Right cardiac atrium (tissue), 5 donors: ENCODE data around the gene SDK1. TPM values are rescaled to one million over a fixed set of nuclear protein-coding genes. Genes with fewer than 3 reads are reported as not detected.

Source experiments
- ATAC-seq, 2 donors: fragments of 200-7000 bp; cut with Tn5 transposase; one replicate each; pipeline versions ENCODE4 v1.8.0 to v1.9.1; 2020; ENCODE audit warnings: moderate library complexity in 2 of 2, mild to moderate bottlenecking in 1 of 2
- DNase-seq, 3 donors: peaks; one replicate each; pipeline ENCODE4 v3.0.0-alpha.2; 2020
- H3K27ac ChIP-seq: one replicate; pipeline ENCODE4 v1.5.1; 2013; ENCODE audit warnings: mild to moderate bottlenecking, low read length, control low read depth, moderate library complexity
- H3K27me3 ChIP-seq: one replicate; pipeline ENCODE4 v1.6.1; 2013; ENCODE audit not compliant: control insufficient read depth, insufficient read depth
- H3K4me1 ChIP-seq: one replicate; pipeline ENCODE4 v1.6.1; 2013; ENCODE audit warnings: low read length; ENCODE audit not compliant: control insufficient read depth, insufficient read depth
- H3K4me3 ChIP-seq: one replicate; pipeline ENCODE4 v1.5.1; 2013; ENCODE audit warnings: low read length, control low read depth
- H3K9me3 ChIP-seq: one replicate; pipeline ENCODE4 v1.6.1; 2013; ENCODE audit warnings: low read length; ENCODE audit not compliant: control insufficient read depth
- WGBS: extraction: QIAGEN DNeasy Blood & Tissue Kit; methylation state at CpG from one replicate; pipeline ENCODE4 v1.1.7; 2013; 5-methylcytosine and 5-hydroxymethylcytosine counted together
- intact Hi-C, 4 donors: fragments of 100-400 bp; cut with DNase I; formaldehyde crosslinking; loops; one replicate each; pipeline versions ENCODE4 v1.11.0 to v1.14.0; 2022 to 2023
- polyA plus RNA-seq: library from polyadenylated mRNA; stranded (reverse); fragments of 200-250 nt; gene quantifications from one replicate; pipeline ENCODE4 v1.2.3, GENCODE V29; 2013
- total RNA-seq, 4 donors: library from RNA; stranded (reverse); fragmentation: NEBNext Ultra II Directional; extraction: Animal tissue kit (Norgen Biotek cat#: 25700); gene quantifications; one replicate each; pipeline ENCODE4 v1.2.1, GENCODE V29; 2021
- donor health status: healthy with polysubstance abuse.
- donor health status: DM: no; HTN: yes; CAD: no.
- donor health status: DM: no; HTN: no; CAD: no.
- donor health status: DM: no; HTN: yes; CAD: no; lungs with severe emphysema.
- donor health status: DM: yes; HTN: yes; CAD: no.

The SDK1 gene
- total and polyA plus RNA-seq, 5 donors: 0.97 to 3.2 (median 2.4) TPM

- Histone ChIP-seq H3K4me1 (no peaks in the 10 kb centered on the region), H3K27me3 (no peaks in the 10 kb centered on the region), H3K4me3 (no peak overlapping the region), H3K9me3 (no peaks in the 10 kb centered on the region), H3K27ac (no peak overlapping the region)
- DNase-seq: no peak
- intact Hi-C loops: no loop called here
- WGBS: 64% methylated on average over 4 of the region's 4 CpGs
- ATAC-seq: no peak
These were observed 247.8 kb downstream of the SDK1 start for GRCh38 chr7:3548815-3549214.

- Histone ChIP-seq H3K4me1 (no peaks in the 10 kb centered on the region), H3K4me3 (no peak overlapping the region), H3K27ac (no peak overlapping the region), H3K9me3 (no peaks in the 10 kb centered on the region), H3K27me3 (no peaks in the 10 kb centered on the region)
- intact Hi-C loops: no loop called here
- DNase-seq: no peak
- ATAC-seq: no peak
- WGBS: 33% methylated on average over 2 of the region's 2 CpGs
These were observed 248.5 kb downstream of the SDK1 start for GRCh38 chr7:3549601-3550000.

DNA sequence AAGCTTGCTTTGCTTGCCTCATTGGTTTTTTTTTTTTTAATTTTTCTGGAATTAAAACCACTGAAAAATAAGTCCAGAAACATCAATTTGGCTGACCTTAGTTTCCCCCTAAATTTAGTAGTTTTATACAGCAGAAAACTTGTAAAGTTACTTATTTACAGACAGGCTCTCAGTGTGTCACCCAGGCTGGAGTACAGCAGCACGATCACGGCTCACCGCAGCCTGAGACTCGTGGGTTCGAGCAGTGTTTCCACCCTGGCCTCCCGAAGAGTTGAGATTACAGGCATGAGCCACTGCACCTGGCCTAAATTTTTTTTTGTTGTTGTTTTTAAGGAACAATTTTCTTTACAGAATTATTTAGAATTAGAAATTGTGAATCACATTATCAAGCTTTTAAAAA, 250.5 kb downstream of the SDK1 start:
- WGBS: 86% methylated on average over 6 of the region's 6 CpGs
- no peak for DNase-seq
- Histone ChIP-seq H3K27ac (no peak overlapping the region), H3K27me3 (no peaks in the 10 kb centered on the region), H3K9me3 (no peaks in the 10 kb centered on the region), H3K4me1 (no peaks in the 10 kb centered on the region), H3K4me3 (no peak overlapping the region)
- ATAC-seq: no peak
- intact Hi-C loops: no loop called here

DNA sequence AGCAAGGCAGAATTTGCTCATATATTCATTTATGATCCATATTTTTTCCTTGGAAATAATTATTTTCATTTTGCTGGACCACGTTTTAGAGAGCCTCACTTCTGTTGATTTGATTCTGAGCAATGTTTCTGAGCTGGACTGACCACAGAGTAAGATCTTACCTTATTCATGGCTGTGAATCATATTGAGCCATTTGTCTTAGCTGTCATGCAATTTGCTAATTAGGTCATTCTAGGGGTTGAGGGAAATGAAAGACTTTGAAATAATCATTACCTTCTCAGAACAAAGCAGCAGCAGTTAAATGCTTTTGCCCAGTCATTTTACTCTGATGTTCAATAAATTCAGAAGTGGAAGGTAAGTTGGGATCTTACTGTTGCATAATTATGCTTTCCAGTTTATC, 251.4 kb downstream of the SDK1 start:
- no peaks in the 10 kb centered on the region for H3K9me3 ChIP-seq
- 77% methylated on average over 1 of the region's 1 CpG for WGBS
- intact Hi-C loops: no loop called here

DNA sequence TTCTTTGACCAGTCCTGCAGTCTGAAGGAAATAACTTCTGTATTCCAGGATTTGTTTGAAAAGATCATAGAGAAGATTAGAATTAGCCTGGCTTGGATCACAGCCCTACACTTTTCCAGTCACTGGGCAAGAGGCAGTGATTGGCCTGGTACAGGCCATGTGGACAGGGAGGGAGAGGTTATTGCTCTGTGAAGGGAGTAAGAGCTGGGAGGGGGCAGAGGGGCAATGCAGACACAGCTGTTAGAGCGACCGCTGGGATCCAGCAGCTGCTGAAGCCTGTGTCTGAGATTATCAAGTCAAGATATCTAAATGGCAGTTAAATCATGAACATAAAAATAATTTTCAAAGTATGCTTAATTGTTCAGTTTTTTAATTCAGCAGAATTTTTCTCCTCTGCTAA, 257.3 kb downstream of the SDK1 start:
- no peaks in the 10 kb centered on the region for H3K27me3 ChIP-seq
- intact Hi-C loops: no loop called here
- no peaks in the 10 kb centered on the region for H3K9me3 ChIP-seq
- H3K4me3 ChIP-seq: no peak overlapping the region
- ATAC-seq (no peak), DNase-seq (no peak)
- no peaks in the 10 kb centered on the region for H3K4me1 ChIP-seq
- H3K27ac ChIP-seq: no peak overlapping the region
- WGBS: 55% methylated on average over 2 of the region's 2 CpGs

More for the DNA sequence above, 251.4 kb downstream of the SDK1 start:
- ATAC-seq (no peak), DNase-seq (no peak)
- H3K4me1 ChIP-seq: no peaks in the 10 kb centered on the region
- H3K4me3 ChIP-seq: no peak overlapping the region
- H3K27ac ChIP-seq: no peak overlapping the region
- H3K27me3 ChIP-seq: no peaks in the 10 kb centered on the region

DNA sequence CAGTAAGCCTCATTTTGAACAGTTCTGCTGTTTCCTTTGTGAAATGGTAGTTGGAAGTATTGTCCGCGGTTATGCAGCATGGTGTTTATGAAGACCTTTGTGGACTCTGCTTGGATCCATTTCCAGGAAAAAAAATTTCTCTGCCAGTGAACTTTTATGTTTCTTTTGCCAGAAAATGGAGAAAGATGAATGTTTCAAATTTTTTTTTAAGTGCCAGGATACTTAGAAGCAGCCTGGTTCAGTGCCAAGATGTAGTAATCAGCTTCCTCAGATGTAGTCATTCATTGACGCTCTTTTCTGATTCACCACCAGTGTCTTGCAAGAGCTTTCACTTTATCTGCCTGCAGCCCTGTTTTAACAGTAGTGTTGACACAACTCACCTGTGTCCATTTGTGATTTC, 258.2 kb downstream of the SDK1 start:
- DNase-seq (no peak), ATAC-seq (peak in 1 of 2 donors; percentile 44)
- no peaks in the 10 kb centered on the region for H3K9me3 ChIP-seq
- no peaks in the 10 kb centered on the region for H3K27me3 ChIP-seq
- H3K4me1 ChIP-seq: no peaks in the 10 kb centered on the region
- no peak overlapping the region for H3K4me3 ChIP-seq
- intact Hi-C loops: no loop called here
- no peak overlapping the region for H3K27ac ChIP-seq
- 29% methylated on average over 3 of the region's 3 CpGs for WGBS

- Histone ChIP-seq H3K27me3 (no peaks in the 10 kb centered on the region), H3K4me1 (no peaks in the 10 kb centered on the region), H3K4me3 (no peak overlapping the region), H3K27ac (no peak overlapping the region), H3K9me3 (no peaks in the 10 kb centered on the region)
- WGBS: 87% methylated on average over 6 of the region's 6 CpGs
- ATAC-seq: no peak
- DNase-seq: no peak
- intact Hi-C loops: no loop called here
These were observed 259.4 kb downstream of the SDK1 start for GRCh38 chr7:3560495-3560894.

GRCh38 chr7:3561932-3562331, 260.9 kb downstream of the SDK1 start:
- ATAC-seq: no peak
- H3K4me3 ChIP-seq: no peak overlapping the region
- no peaks in the 10 kb centered on the region for H3K27me3 ChIP-seq
- no peaks in the 10 kb centered on the region for H3K9me3 ChIP-seq
- no peak overlapping the region for H3K27ac ChIP-seq
- DNase-seq: no peak
- WGBS: 78% methylated on average over 5 of the region's 5 CpGs
- intact Hi-C loops: no loop called here
- H3K4me1 ChIP-seq: no peaks in the 10 kb centered on the region

DNA sequence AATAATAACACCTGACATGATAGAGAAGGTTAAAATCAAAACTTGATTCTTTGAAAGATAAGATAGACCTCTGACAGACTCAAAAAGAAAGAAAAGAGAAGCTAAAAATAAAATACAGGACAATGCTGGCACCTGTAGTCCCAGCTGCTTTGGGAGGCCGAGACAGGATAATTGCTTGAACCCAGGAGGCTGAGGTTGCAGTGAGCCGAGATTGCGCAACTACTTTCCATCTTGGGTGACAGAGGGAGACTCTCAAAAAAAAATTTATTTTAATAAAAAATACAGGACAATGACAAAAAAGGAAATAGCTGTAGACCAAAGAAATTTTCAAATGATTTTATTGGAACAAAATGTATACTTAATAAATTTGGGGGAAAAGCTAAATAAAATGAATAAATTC, 263.2 kb downstream of the SDK1 start:
- Histone ChIP-seq H3K4me1 (no peaks in the 10 kb centered on the region), H3K27ac (no peak overlapping the region), H3K4me3 (no peak overlapping the region), H3K27me3 (no peaks in the 10 kb centered on the region), H3K9me3 (no peaks in the 10 kb centered on the region)
- intact Hi-C loops: no loop called here
- DNase-seq: no peak
- WGBS: 81% methylated on average over 3 of the region's 3 CpGs
- ATAC-seq: no peak

DNA sequence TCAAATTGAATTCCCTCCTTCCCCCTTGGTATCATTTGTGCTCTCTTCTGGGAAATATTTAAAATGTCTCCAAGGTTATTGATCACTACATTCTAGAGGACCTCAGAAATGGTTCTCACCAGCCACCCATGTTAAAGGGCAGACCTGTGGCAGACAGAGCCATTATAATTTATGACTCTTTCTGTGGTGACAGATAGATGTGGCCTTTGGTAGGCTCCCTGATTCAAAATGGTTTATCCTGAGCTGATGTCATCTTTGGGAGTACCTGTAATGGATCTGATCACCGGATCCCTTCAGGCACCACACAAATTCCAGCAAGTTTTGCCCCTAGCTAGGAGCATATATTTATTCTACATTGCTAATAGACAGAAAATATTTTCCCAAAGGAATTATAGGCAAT, 267.5 kb downstream of the SDK1 start:
- no peaks in the 10 kb centered on the region for H3K27me3 ChIP-seq
- 86% methylated on average over 1 of the region's 1 CpG for WGBS
- no peak for DNase-seq
- H3K9me3 ChIP-seq: no peaks in the 10 kb centered on the region
- H3K27ac ChIP-seq: no peak overlapping the region
- intact Hi-C loops: no loop called here
- no peaks in the 10 kb centered on the region for H3K4me1 ChIP-seq
- no peak overlapping the region for H3K4me3 ChIP-seq
- no peak for ATAC-seq

- Histone ChIP-seq H3K4me3 (no peak overlapping the region), H3K27ac (no peak overlapping the region), H3K27me3 (no peaks in the 10 kb centered on the region), H3K4me1 (no peaks in the 10 kb centered on the region), H3K9me3 (no peaks in the 10 kb centered on the region)
- no peak for ATAC-seq
- 91% methylated on average over 3 of the region's 3 CpGs for WGBS
- DNase-seq: no peak
- intact Hi-C loops: no loop called here
These were observed 268.6 kb downstream of the SDK1 start for GRCh38 chr7:3569643-3570042.

DNA sequence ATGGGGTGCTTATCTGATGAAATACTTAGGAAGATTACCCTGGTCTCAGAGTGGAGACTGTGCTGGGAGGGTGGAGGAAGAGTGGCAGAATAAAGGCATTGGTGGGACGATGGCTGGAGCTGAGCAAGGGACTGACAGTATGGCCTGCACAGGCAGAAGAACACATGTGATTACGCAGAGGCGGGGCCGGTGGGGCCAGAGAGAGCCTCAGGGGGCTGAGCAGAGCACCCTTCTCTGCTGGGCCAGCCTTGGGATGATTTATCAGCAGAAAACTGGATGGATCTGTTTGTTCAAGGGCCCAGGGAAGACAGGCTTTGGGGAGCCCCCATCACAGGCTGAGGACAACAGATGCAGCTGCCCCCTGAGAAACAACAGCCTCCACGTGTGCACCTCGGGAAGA, 272.1 kb downstream of the SDK1 start:
- H3K27ac ChIP-seq: no peak overlapping the region
- no peaks in the 10 kb centered on the region for H3K27me3 ChIP-seq
- intact Hi-C loops: no loop called here
- ATAC-seq (no peak), DNase-seq (no peak)
- H3K4me3 ChIP-seq: no peak overlapping the region
- 83% methylated on average over 6 of the region's 6 CpGs for WGBS
- no peaks in the 10 kb centered on the region for H3K9me3 ChIP-seq
- H3K4me1 ChIP-seq: no peaks in the 10 kb centered on the region
